ENCODE measurements around the gene APOL2.
"Not testable (repeated sequence)": the region's sequence is repeated elsewhere in the genome, so short reads cannot be mapped to it uniquely, and the experiment has no call there.

- peak; percentile 14; the same call in 1 of the 2 replicates for TF ChIP-seq CTCF (IDR thresholded peaks at IDR 0.05; ENCODE audit: low read length)
- TF ChIP-seq EZH2 (optimal IDR thresholded peaks at IDR 0.05; ENCODE audit: low read depth, low read length) = not testable (repeated sequence)
These were observed 22.3 kb upstream of the APOL2 start for GRCh38 chr22:36261675-36262074.
